ENCODE measurements around the gene ZIM2.
"Not testable (repeated sequence)": the region's sequence is repeated elsewhere in the genome, so short reads cannot be mapped to it uniquely, and the experiment has no call there.

ZIM2 gene

DNA sequence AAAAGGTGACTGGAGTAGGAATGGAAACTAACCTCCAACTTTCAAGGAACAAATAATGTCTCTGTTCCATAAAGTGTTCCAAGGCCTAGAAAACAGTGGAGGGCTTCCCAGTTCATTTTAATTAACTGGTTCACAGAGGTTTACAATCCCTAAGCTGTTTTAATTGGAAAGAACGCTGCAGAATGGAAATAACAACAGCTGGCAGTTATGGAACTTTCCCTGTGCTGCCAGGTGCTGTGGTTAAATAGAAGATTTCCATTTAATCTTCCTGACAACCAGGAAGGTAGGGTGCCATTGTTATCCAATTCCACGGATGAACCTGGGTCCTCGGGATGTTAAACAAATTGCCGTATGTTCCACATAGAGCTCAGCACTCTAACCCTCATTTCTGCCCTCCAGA lies 22.2 kb upstream of the ZIM2 start:
- no peak overlapping the region for H3K27ac ChIP-seq (replicated peaks)
- TF ChIP-seq, protein P1, sequence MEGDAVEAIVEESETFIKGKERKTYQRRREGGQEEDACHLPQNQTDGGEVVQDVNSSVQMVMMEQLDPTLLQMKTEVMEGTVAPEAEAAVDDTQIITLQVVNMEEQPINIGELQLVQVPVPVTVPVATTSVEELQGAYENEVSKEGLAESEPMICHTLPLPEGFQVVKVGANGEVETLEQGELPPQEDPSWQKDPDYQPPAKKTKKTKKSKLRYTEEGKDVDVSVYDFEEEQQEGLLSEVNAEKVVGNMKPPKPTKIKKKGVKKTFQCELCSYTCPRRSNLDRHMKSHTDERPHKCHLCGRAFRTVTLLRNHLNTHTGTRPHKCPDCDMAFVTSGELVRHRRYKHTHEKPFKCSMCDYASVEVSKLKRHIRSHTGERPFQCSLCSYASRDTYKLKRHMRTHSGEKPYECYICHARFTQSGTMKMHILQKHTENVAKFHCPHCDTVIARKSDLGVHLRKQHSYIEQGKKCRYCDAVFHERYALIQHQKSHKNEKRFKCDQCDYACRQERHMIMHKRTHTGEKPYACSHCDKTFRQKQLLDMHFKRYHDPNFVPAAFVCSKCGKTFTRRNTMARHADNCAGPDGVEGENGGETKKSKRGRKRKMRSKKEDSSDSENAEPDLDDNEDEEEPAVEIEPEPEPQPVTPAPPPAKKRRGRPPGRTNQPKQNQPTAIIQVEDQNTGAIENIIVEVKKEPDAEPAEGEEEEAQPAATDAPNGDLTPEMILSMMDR (IDR thresholded peaks at IDR 0.05; ENCODE audit: insufficient read depth, low read length): no peak
- no peaks in the 10 kb centered on the region for H3K27me3 ChIP-seq (ENCODE audit: insufficient read depth, poor library complexity, severe bottlenecking)
- no peak for DNase-seq (ENCODE audit: low read depth in 1 of 2, low spot score in 1 of 2)
- no peak overlapping the region for H3K4me3 ChIP-seq (replicated peaks; ENCODE audit: insufficient read depth, low read length)

DNA sequence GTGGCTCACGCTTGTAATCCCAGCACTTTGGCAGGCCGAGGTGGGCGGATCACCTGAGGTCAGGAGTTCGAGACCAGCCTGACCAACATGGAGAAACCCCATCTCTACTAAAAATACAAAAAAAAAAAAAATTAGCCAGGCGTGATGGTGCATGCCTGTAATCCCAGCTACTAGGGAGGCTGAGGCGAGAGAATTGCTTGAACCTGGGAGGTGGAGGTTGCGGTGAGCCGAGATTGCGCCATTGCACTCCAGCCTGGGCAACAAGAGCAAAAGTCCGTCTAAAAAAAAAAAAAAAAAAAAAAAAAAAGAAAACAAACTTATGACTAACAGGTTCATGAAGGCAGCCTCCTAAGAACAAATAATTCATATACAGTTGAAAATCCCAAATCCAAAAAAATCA lies 19.9 kb upstream of the ZIM2 start:
- DNase-seq (ENCODE audit: low read depth in 1 of 2, low spot score in 1 of 2); H3K27ac ChIP-seq (replicated peaks); H3K4me3 ChIP-seq (replicated peaks; ENCODE audit: insufficient read depth, low read length); H3K27me3 ChIP-seq (ENCODE audit: insufficient read depth, poor library complexity, severe bottlenecking): not testable (repeated sequence)

DNA sequence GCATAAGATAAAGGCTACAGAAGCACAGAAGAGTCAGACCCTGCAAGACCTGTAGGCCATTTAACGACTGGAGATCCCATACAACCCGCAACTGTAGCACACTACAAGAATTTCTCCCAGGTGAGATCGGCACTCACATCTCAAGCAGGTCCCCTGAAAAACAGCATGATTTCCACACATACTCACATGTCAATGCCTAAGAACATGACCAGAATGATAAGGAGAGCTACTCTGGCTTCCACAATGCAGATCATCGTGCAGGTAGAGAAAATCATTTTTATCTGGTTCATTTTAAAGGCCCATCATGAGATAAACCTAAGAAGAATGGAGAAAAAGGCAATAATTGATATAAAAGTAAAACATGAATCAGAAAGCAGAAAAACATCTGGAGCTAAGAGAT lies 17.5 kb upstream of the ZIM2 start:
- TF ChIP-seq, protein P1 (IDR thresholded peaks at IDR 0.05; ENCODE audit: insufficient read depth, low read length): no peak
- TF ChIP-seq, protein P2, sequence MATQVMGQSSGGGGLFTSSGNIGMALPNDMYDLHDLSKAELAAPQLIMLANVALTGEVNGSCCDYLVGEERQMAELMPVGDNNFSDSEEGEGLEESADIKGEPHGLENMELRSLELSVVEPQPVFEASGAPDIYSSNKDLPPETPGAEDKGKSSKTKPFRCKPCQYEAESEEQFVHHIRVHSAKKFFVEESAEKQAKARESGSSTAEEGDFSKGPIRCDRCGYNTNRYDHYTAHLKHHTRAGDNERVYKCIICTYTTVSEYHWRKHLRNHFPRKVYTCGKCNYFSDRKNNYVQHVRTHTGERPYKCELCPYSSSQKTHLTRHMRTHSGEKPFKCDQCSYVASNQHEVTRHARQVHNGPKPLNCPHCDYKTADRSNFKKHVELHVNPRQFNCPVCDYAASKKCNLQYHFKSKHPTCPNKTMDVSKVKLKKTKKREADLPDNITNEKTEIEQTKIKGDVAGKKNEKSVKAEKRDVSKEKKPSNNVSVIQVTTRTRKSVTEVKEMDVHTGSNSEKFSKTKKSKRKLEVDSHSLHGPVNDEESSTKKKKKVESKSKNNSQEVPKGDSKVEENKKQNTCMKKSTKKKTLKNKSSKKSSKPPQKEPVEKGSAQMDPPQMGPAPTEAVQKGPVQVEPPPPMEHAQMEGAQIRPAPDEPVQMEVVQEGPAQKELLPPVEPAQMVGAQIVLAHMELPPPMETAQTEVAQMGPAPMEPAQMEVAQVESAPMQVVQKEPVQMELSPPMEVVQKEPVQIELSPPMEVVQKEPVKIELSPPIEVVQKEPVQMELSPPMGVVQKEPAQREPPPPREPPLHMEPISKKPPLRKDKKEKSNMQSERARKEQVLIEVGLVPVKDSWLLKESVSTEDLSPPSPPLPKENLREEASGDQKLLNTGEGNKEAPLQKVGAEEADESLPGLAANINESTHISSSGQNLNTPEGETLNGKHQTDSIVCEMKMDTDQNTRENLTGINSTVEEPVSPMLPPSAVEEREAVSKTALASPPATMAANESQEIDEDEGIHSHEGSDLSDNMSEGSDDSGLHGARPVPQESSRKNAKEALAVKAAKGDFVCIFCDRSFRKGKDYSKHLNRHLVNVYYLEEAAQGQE (IDR thresholded peaks at IDR 0.05; ENCODE audit: insufficient replicate concordance, low read depth): no peak
- TF ChIP-seq POLR2AphosphoS5 (IDR thresholded peaks at IDR 0.05; ENCODE audit: low read depth): no peak
- no peak for TF ChIP-seq SPI1 (IDR thresholded peaks at IDR 0.05; ENCODE audit: borderline replicate concordance, low read depth)
- no peak for TF ChIP-seq GABPA (IDR thresholded peaks at IDR 0.05; ENCODE audit: low read depth)
- no peaks in the 10 kb centered on the region for H3K27me3 ChIP-seq (ENCODE audit: insufficient read depth, poor library complexity, severe bottlenecking)
- H3K4me3 ChIP-seq (replicated peaks; ENCODE audit: insufficient read depth, low read length): no peak overlapping the region
- H3K27ac ChIP-seq (replicated peaks): no peak overlapping the region
- DNase-seq (ENCODE audit: low read depth in 1 of 2, low spot score in 1 of 2): no peak

DNA sequence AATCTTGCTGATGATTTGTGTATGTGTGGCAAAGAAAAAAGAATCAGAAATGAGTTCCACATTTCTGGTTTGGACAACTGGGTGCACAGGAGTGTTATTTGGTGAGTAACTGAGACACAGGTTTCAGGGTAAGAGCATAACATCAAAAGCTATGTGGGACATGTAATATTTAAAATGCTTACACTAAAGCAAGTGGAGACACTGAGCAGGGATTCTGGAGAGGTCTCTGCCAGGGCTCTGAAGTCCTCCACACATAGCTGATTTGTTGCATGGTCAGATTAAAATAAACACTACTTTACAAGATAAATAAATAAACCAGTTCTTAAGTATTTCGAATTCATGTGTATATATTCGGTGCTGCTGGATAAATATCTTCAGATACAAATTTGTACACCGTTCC lies 16.3 kb upstream of the ZIM2 start:
- DNase-seq (ENCODE audit: low read depth in 1 of 2, low spot score in 1 of 2): no peak
- TF ChIP-seq, protein P2 (IDR thresholded peaks at IDR 0.05; ENCODE audit: insufficient replicate concordance, low read depth): no peak
- TF ChIP-seq, protein P1 (IDR thresholded peaks at IDR 0.05; ENCODE audit: insufficient read depth, low read length): no peak
- Histone ChIP-seq H3K4me3 (replicated peaks; ENCODE audit: insufficient read depth, low read length) (no peak overlapping the region), H3K27me3 (ENCODE audit: insufficient read depth, poor library complexity, severe bottlenecking) (no peaks in the 10 kb centered on the region), H3K27ac (replicated peaks) (no peak overlapping the region)

DNA sequence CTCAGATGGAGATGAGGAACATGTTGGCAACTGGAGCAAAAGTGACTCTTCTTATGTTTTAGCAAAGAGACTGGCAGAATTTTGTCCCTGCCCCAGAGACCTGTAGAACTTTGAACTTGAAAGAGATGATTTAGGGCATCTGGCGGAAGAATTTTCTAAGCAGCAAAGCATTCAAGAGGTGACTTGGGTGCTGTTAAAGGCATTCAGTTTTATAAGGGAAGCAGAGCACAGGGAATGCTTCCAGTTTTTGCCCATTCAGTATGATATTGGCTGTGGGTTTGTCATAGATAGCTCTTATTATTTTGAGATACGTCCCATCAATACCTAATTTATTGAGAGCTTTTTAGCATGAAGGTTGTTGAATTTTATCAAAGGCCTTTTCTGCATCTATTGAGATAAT lies 11.8 kb upstream of the ZIM2 start:
- H3K4me3 ChIP-seq (replicated peaks; ENCODE audit: insufficient read depth, low read length); H3K27me3 ChIP-seq (ENCODE audit: insufficient read depth, poor library complexity, severe bottlenecking); DNase-seq (ENCODE audit: low read depth in 1 of 2, low spot score in 1 of 2); H3K27ac ChIP-seq (replicated peaks): not testable (repeated sequence)

All from HL-60 (cell line).